ENCODE results near the gene ATP11A.
"Not testable (repeated sequence)": the region's sequence is repeated elsewhere in the genome, so short reads cannot be mapped to it uniquely, and the experiment has no call there.

Gene ATP11A

DNA sequence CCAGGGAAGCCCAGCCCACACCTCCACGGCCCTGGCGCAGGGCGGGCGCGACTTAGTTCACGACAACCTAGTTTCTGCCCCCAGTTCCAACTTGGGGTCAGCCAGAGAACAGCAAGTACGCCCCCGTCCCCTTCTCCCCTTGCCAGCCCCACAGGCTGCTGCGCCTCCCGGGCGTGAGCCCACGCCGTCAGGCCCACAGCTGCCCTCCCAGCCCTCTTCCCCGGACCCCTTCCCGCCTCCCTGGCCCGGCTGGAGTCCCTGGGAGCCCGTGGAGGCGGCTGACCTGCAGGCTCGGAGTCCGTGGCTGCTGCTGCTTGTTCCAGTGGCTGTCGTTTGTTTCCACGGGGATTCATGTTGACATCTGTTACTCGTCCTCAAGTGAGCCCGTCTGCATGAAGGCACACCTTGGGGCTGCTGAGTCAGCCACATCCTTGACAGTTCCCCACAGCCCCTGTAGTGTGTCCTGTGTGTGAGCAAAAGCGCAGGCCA lies 86.0 kb downstream of the ATP11A start:
- no peak for DNase-seq (ENCODE audit: low spot score)

DNA sequence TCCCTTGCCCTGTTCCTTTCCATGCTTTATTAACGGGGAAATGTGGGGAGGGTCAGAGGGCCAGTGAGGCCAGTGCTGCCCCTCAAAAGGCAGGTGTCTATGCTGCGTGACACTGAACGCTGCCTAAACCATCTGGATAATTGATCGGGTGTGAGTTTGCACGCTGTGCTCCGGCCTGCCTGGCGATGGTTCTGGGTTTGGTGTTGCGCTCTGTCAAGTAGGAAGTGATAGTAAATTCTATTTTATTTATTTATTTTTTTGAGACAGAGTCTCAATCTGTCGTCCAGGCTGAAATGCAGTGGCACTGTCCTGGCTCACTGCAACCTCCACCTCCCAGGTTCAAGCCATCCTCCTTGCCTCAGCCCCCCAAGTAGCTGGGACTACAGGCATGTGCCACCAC lies 86.5 kb downstream of the ATP11A start:
- DNase-seq (ENCODE audit: low spot score): no peak

DNA sequence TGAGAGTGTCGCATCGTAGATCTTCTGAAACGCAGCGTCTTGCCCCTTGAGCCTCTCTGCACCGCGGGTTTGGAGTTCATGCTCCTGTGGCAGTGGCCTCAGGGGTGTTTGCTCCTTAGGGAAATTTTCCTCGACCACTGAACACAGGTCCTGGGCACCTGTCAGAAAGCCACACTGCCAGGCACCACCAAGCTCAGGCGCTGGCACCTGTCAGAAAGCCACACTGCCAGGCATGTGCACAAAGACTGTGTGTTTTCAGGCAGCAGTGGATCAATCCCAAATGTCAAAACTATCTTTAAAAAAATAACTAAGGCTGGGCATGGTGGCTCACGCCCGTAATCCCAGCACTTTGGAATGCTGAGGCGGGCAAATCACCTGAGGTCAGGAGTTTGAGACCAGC lies 87.1 kb downstream of the ATP11A start:
- DNase-seq (ENCODE audit: low spot score): no peak

DNA sequence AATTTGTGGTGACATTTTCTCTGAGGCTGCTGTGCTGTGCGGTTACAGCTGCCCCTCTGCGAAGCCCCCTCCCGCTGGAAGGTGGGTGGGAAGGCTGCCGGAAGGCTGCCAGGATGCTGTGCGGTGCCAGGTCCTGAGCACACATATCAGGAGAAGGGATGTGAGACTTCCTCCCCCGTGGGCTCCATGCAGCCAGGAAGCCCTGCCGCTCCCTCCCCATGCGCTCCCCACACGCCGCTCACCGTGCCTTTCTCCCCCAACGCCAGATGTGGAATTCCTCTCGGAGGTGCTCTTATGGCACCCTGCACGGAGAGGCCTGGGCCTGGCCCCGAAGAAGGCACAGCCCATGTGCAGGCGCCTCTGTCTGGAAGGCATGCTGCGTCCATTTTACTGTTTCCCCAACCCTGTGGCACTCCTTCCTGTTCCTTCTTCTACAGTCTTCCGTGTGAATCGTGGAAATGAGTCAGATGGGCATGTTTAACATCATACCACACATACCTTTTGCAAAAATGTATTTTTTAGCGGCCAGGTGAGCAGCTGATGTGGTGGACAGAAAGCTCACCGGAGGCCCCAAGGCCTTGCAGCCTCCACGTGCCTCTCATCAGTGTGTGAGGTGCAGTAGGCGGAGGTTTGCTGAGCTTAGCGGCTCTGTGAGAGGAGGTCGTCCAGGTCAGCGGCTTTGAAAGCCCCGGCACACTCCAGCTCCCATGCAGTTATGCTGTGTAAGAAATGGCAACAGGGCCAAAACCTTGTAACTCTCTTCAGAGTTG lies 88.0 kb downstream of the ATP11A start:
- no peak for DNase-seq (ENCODE audit: low spot score)

GRCh38 chr13:112779856-112780604 lies 90.2 kb downstream of the ATP11A start:
- no peak for DNase-seq (ENCODE audit: low spot score)

- no peak for DNase-seq (ENCODE audit: low spot score)
Measured at GRCh38 chr13:112781287-112781686, 91.4 kb downstream of the ATP11A start.

DNA sequence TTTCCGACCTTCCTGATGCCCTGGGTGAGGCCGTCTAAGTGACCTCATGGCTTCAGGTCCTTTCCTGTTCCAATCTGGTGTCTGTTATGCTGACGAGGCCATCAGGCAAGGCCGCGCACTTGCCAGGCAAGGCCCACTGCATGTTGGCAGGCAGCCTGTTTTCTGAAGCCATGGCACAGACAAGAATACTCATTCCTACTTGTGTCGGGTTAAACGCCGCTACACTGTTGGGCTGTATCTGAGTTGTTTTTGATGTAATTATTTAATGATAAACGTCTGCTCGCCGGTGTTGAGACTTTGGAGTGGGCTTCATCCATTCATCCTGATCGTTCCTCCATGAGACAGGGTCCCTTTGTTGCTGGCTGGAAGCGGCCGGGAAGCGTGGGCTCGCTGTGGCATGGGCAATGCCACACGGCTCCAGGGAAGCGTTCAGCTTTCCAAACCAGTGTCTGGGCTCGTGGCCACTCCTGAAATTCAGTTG lies 92.1 kb downstream of the ATP11A start:
- no peak for DNase-seq (ENCODE audit: low spot score)

GRCh38 chr13:112782429-112783010 lies 92.7 kb downstream of the ATP11A start:
- no peak for DNase-seq (ENCODE audit: low spot score)

DNA sequence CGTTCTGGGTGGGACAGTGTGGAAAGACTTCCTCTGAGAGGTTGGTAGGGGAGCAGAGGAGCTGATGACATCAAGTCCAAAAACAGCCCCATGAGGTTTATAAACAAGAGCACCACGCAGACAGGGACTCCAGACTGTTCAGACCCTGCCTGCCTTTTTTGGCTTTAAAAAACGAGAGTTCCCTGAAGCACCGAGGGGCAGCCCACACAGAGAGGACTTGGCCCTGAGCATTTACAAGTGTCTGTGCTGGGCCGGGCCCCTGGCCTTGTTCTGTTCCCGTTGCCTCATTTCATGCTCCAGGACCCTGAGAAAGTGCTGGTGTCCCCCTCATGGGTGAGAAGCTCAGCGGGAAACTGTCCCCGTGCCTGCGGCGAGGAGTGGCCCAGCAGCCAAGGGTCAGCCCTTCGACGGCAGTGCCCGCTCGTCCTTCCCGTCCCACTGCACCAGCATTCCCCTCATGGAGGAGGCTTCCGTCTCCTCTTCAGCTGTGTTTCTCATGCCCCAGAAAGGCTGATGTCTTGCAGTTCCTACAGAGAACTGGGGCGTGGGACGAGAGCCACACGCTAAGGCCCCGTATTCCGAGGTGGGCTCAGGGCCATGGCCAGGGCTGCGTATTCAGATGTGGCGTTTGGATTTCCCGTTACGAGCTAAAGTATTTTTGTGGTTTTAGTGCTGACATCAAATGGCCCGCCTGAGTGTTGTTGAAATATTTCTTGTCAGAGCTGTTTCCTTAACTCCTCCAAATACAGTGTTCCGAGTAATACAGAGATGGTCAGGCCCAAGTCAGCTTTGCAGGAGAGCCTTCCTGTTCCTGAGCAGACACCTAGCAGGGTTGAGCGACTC lies 93.5 kb downstream of the ATP11A start:
- no peak for DNase-seq (ENCODE audit: low spot score)

DNA sequence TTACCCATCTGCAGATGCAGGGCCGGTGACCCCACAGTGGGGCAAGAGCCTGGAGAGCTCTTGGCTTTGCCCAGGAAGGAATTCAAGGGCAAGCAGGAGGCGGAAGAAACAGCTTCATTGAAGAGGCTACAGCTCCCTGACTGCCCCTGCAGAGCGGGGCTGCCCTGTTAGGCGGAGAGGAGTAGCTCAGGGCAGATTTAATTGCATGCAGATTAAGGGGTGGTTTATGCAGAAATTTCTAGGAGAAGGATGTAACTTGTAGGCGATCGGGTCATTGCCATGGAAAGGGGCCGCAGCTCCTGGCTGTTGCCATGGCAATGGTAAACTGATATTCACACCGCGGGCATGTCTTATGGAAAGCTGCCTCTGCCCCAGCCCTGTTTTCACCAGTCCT lies 94.1 kb downstream of the ATP11A start:
- no peak for DNase-seq (ENCODE audit: low spot score)

DNA sequence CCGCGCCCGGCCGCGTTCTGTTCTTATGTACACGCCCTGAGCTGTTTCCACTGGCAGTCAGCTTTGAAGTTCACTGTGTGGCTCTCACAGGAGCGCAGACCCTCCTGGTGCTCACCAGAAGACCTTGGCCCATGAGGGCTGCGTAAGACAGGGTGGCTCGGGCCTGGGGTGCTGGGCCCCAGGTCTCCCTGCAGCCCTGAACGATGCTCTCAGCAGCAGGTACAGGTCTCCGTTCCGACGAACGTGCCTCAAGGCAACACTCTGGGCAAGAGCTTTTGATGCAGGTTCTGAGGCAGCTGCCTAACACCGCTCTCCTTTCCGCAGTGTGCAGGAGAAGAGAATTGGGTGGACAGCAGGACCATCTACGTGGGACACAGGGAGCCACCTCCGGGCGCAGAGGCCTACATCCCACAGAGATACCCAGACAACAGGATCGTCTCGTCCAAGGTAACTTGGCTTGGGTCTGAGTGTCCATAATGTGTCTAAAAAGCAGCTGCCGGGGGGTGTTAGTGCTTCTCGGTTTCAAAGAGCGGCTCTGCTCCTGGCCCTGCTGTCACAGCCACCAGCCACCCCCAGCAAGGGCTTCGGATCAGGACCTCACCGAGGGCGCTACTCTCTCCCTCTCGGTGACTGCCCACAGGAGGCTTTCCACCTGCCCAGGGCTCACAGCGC lies 95.1 kb downstream of the ATP11A start:
- DNase-seq (ENCODE audit: low spot score): no peak

- no peak for DNase-seq (ENCODE audit: low spot score)
Measured at GRCh38 chr13:112785483-112785856, 95.6 kb downstream of the ATP11A start.

DNA sequence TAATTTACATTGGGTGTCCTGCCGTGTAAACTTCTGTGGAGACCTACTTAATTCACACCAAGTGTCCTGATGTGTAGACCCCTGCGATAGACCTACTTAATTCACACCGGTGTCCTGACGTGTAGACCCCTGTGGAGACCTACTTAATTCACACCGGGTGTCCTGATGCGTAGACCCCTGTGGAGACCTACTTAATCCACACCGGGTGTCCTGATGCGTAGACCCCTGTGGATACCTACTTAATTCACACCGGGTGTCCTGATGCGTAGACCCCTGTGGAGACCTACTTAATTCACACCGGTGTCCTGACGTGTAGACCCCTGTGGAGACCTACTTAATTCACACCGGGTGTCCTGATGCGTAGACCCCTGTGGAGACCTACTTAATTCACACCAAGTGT lies 97.0 kb downstream of the ATP11A start:
- DNase-seq (ENCODE audit: low spot score): not testable (repeated sequence)

GRCh38 chr13:112790735-112791641 lies 101.2 kb downstream of the ATP11A start:
- DNase-seq (ENCODE audit: low spot score): no peak

- DNase-seq (ENCODE audit: low spot score): no peak
Measured at GRCh38 chr13:112791663-112792440, 102.0 kb downstream of the ATP11A start.

DNA sequence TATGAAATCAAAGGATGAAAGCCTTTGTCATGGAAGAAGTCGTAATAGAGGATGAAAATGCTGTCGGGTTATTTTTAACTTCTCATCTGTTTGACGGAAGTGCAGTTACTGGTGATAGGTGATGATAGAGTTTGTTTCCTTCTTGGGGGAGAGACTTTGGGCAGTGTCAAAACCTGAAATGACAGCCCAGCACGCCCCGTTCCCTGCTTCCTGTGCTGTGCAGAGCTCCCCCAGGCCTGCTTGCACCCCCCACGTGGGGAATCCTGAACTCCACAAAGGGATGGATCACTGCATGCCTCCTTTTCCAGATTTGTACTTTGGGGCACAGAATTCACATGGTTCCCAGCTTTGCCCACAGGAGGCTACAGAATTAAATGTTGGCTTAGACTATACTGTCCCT lies 102.7 kb downstream of the ATP11A start:
- no peak for DNase-seq (ENCODE audit: low spot score)

DNA sequence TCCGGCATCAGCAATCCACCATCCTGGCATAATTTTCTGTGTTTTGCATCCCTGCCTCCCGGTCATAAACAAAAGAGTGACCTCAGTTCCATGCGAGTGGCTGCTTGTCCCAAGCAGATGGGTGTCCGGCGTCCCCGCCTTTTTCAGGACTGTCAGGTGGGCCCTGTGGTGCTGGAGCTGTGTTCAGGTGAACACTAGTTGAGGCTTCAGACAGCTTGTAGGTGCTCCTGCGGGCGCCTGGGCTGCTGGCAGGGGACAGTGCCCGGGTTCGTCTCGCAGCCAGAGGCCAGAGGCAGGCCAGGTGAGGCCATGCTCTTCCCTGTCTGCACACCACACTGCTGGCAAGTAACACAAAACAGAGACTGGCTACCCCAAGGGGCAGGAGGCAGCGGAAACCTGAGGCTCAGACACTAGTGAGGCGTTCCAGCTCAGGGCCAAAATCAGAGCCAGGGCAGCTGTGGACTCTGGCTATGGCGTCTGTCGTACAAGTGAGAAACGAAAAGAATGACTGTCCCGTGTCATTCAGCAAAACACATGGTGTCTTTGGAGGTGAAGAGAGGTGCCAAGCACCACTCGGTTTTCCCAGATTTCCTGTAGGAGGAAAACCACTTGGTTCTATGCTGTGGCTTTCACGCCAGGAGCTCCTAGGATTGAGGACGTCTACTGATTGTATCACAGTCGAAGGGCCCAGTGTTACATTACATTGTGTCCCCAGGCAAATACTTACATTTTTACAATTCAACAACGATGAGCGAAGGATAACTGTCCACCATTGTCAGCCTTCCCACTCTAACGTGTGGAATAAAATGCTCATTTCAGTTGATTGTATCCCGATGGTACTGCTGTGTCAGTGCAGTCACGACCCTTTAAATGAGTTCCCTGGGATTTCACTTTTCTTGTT lies 104.0 kb downstream of the ATP11A start:
- no peak for DNase-seq (ENCODE audit: low spot score)

DNA sequence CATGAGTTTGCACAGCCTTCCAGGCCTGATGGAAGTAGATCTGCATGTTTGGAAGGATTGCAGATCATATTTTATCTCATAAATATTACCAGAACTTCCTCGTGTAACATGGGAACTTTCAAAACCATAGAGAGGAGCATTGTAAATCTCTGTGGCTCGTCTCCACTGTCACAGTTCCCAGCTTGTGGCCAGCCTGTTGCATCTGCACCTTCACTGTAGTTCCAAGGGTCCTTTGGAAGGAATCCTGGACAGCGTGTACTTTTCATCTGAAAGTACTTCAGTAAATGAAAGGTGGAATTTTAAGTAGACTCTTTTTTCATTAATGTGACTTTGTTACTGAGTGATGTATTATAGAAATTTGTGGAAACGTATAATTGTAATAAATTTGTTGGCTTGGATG lies 105.4 kb downstream of the ATP11A start:
- no peak for DNase-seq (ENCODE audit: low spot score)

Measured in hepatic stellate cell (primary cell).